ENCODE data around the gene HS1BP3. TPM values are rescaled to one million over a fixed set of nuclear protein-coding genes. Genes with fewer than 3 reads are reported as not detected.

HS1BP3 gene
- total and polyA plus RNA-seq, 2 of the 13 experiments (the other 11 are each of a cell fraction or from before 2014, with no cell fraction given), result 15.2 to 22.0 TPM

DNA sequence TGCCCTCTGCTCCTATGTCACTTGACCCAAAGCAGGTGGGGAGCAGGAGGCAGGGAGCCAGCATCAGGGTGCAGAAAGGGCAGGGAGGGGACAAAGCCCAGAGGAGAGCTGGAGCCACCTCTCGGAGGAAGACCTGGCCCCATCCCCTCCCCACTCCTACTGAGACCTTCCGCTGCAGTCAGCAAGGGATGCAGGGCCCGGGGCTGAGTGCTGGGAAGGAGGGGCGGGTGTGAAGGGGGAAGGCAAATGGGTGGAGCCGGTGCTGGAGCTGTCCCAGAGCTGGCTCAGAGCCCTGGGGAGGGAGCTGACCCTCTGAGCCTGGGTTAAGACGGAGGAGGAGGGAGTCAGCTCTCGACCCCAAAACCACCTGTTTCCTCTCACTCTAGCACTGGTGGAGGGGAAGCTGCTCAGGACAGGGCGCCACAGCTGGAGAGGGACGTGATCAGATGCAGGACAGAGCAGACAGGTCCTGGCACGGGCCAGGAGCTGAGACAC, 33.8 kb downstream of the HS1BP3 start (continued):
- TF ChIP-seq GZF1 (CRISPR knock-in tag; IDR thresholded peaks at IDR 0.05), result no peak
- TF ChIP-seq ONECUT2 (CRISPR knock-in tag; IDR thresholded peaks at IDR 0.05), result no peak
- TF ChIP-seq ZNF572 (CRISPR knock-in tag; IDR thresholded peaks at IDR 0.05), result peak; percentile 76; the same call in 1 of the 2 replicates
- TF ChIP-seq, protein P1, sequence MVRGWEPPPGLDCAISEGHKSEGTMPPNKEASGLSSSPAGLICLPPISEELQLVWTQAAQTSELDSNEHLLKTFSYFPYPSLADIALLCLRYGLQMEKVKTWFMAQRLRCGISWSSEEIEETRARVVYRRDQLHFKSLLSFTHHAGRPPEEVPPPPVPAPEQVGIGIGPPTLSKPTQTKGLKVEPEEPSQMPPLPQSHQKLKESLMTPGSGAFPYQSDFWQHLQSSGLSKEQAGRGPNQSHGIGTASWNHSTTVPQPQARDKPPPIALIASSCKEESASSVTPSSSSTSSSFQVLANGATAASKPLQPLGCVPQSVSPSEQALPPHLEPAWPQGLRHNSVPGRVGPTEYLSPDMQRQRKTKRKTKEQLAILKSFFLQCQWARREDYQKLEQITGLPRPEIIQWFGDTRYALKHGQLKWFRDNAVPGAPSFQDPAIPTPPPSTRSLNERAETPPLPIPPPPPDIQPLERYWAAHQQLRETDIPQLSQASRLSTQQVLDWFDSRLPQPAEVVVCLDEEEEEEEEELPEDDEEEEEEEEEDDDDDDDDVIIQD (CRISPR knock-in tag; IDR thresholded peaks at IDR 0.05; ENCODE audit: low read depth), result no peak
- TF ChIP-seq, protein P2, sequence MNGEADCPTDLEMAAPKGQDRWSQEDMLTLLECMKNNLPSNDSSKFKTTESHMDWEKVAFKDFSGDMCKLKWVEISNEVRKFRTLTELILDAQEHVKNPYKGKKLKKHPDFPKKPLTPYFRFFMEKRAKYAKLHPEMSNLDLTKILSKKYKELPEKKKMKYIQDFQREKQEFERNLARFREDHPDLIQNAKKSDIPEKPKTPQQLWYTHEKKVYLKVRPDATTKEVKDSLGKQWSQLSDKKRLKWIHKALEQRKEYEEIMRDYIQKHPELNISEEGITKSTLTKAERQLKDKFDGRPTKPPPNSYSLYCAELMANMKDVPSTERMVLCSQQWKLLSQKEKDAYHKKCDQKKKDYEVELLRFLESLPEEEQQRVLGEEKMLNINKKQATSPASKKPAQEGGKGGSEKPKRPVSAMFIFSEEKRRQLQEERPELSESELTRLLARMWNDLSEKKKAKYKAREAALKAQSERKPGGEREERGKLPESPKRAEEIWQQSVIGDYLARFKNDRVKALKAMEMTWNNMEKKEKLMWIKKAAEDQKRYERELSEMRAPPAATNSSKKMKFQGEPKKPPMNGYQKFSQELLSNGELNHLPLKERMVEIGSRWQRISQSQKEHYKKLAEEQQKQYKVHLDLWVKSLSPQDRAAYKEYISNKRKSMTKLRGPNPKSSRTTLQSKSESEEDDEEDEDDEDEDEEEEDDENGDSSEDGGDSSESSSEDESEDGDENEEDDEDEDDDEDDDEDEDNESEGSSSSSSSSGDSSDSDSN (CRISPR knock-in tag; IDR thresholded peaks at IDR 0.05), result 0 out of 2 replicates have a peak, but pooled peaks have one; percentile 18
- no peak for TF ChIP-seq NR2F2 (IDR thresholded peaks at IDR 0.05; ENCODE audit: borderline replicate concordance, low read depth)
- no peak for TF ChIP-seq ZNF720 (CRISPR knock-in tag; IDR thresholded peaks at IDR 0.05)
- TF ChIP-seq NFYB (CRISPR knock-in tag; IDR thresholded peaks at IDR 0.05), result no peak
- no peak for TF ChIP-seq GATAD1 (CRISPR knock-in tag; IDR thresholded peaks at IDR 0.05)
- TF ChIP-seq, protein P3, sequence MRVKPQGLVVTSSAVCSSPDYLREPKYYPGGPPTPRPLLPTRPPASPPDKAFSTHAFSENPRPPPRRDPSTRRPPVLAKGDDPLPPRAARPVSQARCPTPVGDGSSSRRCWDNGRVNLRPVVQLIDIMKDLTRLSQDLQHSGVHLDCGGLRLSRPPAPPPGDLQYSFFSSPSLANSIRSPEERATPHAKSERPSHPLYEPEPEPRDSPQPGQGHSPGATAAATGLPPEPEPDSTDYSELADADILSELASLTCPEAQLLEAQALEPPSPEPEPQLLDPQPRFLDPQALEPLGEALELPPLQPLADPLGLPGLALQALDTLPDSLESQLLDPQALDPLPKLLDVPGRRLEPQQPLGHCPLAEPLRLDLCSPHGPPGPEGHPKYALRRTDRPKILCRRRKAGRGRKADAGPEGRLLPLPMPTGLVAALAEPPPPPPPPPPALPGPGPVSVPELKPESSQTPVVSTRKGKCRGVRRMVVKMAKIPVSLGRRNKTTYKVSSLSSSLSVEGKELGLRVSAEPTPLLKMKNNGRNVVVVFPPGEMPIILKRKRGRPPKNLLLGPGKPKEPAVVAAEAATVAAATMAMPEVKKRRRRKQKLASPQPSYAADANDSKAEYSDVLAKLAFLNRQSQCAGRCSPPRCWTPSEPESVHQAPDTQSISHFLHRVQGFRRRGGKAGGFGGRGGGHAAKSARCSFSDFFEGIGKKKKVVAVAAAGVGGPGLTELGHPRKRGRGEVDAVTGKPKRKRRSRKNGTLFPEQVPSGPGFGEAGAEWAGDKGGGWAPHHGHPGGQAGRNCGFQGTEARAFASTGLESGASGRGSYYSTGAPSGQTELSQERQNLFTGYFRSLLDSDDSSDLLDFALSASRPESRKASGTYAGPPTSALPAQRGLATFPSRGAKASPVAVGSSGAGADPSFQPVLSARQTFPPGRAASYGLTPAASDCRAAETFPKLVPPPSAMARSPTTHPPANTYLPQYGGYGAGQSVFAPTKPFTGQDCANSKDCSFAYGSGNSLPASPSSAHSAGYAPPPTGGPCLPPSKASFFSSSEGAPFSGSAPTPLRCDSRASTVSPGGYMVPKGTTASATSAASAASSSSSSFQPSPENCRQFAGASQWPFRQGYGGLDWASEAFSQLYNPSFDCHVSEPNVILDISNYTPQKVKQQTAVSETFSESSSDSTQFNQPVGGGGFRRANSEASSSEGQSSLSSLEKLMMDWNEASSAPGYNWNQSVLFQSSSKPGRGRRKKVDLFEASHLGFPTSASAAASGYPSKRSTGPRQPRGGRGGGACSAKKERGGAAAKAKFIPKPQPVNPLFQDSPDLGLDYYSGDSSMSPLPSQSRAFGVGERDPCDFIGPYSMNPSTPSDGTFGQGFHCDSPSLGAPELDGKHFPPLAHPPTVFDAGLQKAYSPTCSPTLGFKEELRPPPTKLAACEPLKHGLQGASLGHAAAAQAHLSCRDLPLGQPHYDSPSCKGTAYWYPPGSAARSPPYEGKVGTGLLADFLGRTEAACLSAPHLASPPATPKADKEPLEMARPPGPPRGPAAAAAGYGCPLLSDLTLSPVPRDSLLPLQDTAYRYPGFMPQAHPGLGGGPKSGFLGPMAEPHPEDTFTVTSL (CRISPR knock-in tag; IDR thresholded peaks at IDR 0.05; ENCODE audit: borderline replicate concordance), result 0 out of 2 replicates have a peak, but pooled peaks have one; percentile 0
- no peak for TF ChIP-seq FOSL1 (CRISPR knock-in tag; IDR thresholded peaks at IDR 0.05; ENCODE audit: borderline replicate concordance)
- TF ChIP-seq ZNF776 (CRISPR knock-in tag; IDR thresholded peaks at IDR 0.05), result no peak
- no peak for TF ChIP-seq MEF2D (CRISPR knock-in tag; IDR thresholded peaks at IDR 0.05)
- TF ChIP-seq HNRNPLL (IDR thresholded peaks at IDR 0.05; ENCODE audit: low read depth, low read length, poor library complexity, severe bottlenecking), result peak; percentile 14
- TF ChIP-seq FIP1L1 (IDR thresholded peaks at IDR 0.05; ENCODE audit: borderline replicate concordance, insufficient read depth, low read depth, low read length), result no peak
- TF ChIP-seq ZNF616 (CRISPR knock-in tag; IDR thresholded peaks at IDR 0.05; ENCODE audit: low read depth), result no peak
- TF ChIP-seq NFIC (IDR thresholded peaks at IDR 0.05; ENCODE audit: low read length), result no peak
- no peak for TF ChIP-seq ZSCAN22 (CRISPR knock-in tag; IDR thresholded peaks at IDR 0.05)
- no peak for TF ChIP-seq ZNF777 (CRISPR knock-in tag; IDR thresholded peaks at IDR 0.05)
- TF ChIP-seq, protein P4, sequence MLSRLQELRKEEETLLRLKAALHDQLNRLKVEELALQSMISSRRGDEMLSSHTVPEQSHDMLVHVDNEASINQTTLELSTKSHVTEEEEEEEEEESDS (CRISPR knock-in tag; IDR thresholded peaks at IDR 0.05; ENCODE audit: borderline replicate concordance), result no peak
- TF ChIP-seq NKX3-1 (CRISPR knock-in tag; IDR thresholded peaks at IDR 0.05), result no peak

Measured in HepG2 (cell line).